HL-60 (cell line): ENCODE data around the gene KCTD15.

ENCODE experiments used
- CTCF ChIP-seq: IDR thresholded peaks from one replicate; pipeline ENCODE4 v1.5.1; 2011; ENCODE audit warnings: low read length, control low read depth, inconsistent platforms; ENCODE audit not compliant: insufficient read depth
- GABPA ChIP-seq: IDR thresholded peaks from 2 replicates; pipeline ENCODE4 v1.6.1; 2012; ENCODE audit warnings: low read depth
- POLR2AphosphoS5 ChIP-seq: IDR thresholded peaks from 2 replicates; pipeline ENCODE4 v1.6.1; 2012; ENCODE audit warnings: low read depth
- REST ChIP-seq: IDR thresholded peaks from 2 replicates; pipeline ENCODE4 v1.6.1; 2012; ENCODE audit warnings: low read depth; ENCODE audit not compliant: insufficient replicate concordance

GRCh38 chr19:33752018-33752800 lies 44.5 kb upstream of the KCTD15 start:
- TF ChIP-seq POLR2AphosphoS5 (no peak), REST (no peak), CTCF (no peak), GABPA (no peak)
